Naive thymus-derived CD4-positive, alpha-beta T cell (primary cell): Measurements from ENCODE around the gene LGI2. TPM values are rescaled to one million over a fixed set of nuclear protein-coding genes. Genes with fewer than 3 reads are reported as not detected.

Experiments
- ATAC-seq: fragments of 150-1000 bp; cut with Tn5 transposase; 2 replicates; pipeline ENCODE4 v1.10.0; 2021; ENCODE audit warnings: mild to moderate bottlenecking, moderate library complexity
- CTCF ChIA-PET: fragments of 350-600 bp; sonication (Branson Sonifier 250); formaldehyde crosslinking; loops from one replicate; lab custom pipeline; 2021; ENCODE audit warnings: antibody characterized with exemption; lab: Charles Lee
- POLR2A ChIA-PET: fragments of 350-600 bp; sonication (Branson Sonifier 250); formaldehyde crosslinking; loops from one replicate; lab custom pipeline; 2021; ENCODE audit warnings: antibody characterized with exemption, inconsistent platforms; lab: Charles Lee
- DNase-seq, 9 donors: peaks; one replicate each; pipeline versions ENCODE4 v3.0.0 to v3.0.0-alpha.2; 2020 to 2022; ENCODE audit warnings: mixed read lengths in 1 of 9
- H3K27ac ChIP-seq: one replicate; pipeline ENCODE4 v1.7.0; 2013; ENCODE audit warnings: mild to moderate bottlenecking, low read depth, low read length, moderate library complexity
- H3K27me3 ChIP-seq, 2 donors: one replicate each; pipeline ENCODE4 v1.7.0; 2013; ENCODE audit warnings: low read length in 2 of 2, mild to moderate bottlenecking in 2 of 2, moderate library complexity in 2 of 2; ENCODE audit not compliant: control insufficient read depth in 2 of 2, insufficient read depth in 2 of 2
- H3K36me3 ChIP-seq, 3 experiments: 1 replicate in 2 of 3; 2 replicates in 1 of 3; pipeline ENCODE4 v1.7.0; 2013; ENCODE audit warnings: low read length in 3 of 3, mild to moderate bottlenecking in 3 of 3, moderate library complexity in 1 of 3; ENCODE audit not compliant: insufficient read depth in 3 of 3, control insufficient read depth in 2 of 3
- H3K4me1 ChIP-seq, 2 donors: one replicate each; pipeline ENCODE4 v1.7.0; 2013; ENCODE audit warnings: low read length in 2 of 2, mild to moderate bottlenecking in 2 of 2, moderate library complexity in 1 of 2; ENCODE audit not compliant: control insufficient read depth in 2 of 2, insufficient read depth in 2 of 2
- H3K4me3 ChIP-seq: 2 replicates; pipeline ENCODE4 v1.7.0; 2013; ENCODE audit warnings: mild to moderate bottlenecking, low read length
- H3K9me3 ChIP-seq, 3 experiments: 1 replicate in 2 of 3; 2 replicates in 1 of 3; pipeline ENCODE4 v1.7.0; 2013; ENCODE audit warnings: low read length in 3 of 3; ENCODE audit not compliant: control insufficient read depth in 2 of 3
- H3K27ac Mint-ChIP-seq, 9 donors: one replicate each; pipeline ENCODE4 v1.8.0; 2020 to 2022; ENCODE audit warnings: mixed read lengths in 9 of 9, mild to moderate bottlenecking in 8 of 9, moderate library complexity in 5 of 9, inconsistent platforms in 2 of 9
- H3K27me3 Mint-ChIP-seq, 5 donors: one replicate each; pipeline ENCODE4 v1.8.0; 2021 to 2022; ENCODE audit warnings: mixed read lengths in 5 of 5, mild to moderate bottlenecking in 1 of 5
- H3K36me3 Mint-ChIP-seq, 5 donors: one replicate each; pipeline ENCODE4 v1.8.0; 2020 to 2022; ENCODE audit warnings: mixed read lengths in 5 of 5, mild to moderate bottlenecking in 3 of 5, inconsistent platforms in 1 of 5
- H3K4me1 Mint-ChIP-seq, 7 donors: one replicate each; pipeline ENCODE4 v1.8.0; 2020 to 2022; ENCODE audit warnings: mixed read lengths in 7 of 7, mild to moderate bottlenecking in 3 of 7, inconsistent platforms in 1 of 7
- H3K4me3 Mint-ChIP-seq, 10 donors: one replicate each; pipeline ENCODE4 v1.8.0; 2020 to 2022; ENCODE audit warnings: mild to moderate bottlenecking in 10 of 10, mixed read lengths in 10 of 10, moderate library complexity in 6 of 10, inconsistent platforms in 2 of 10
- H3K9me3 Mint-ChIP-seq, 11 donors: one replicate each; pipeline ENCODE4 v1.8.0; 2020 to 2022; ENCODE audit warnings: mixed read lengths in 11 of 11, mild to moderate bottlenecking in 4 of 11, inconsistent platforms in 1 of 11, moderate library complexity in 1 of 11
- intact Hi-C, 2 donors: fragments of 100-400 bp; cut with micrococcal nuclease; formaldehyde crosslinking; loops; one replicate each; pipeline ENCODE4 v1.15.1; 2023
- polyA plus RNA-seq, 2 donors: library from polyadenylated mRNA; unstranded; fragments of 300-500 nt; fragmentation: Illumina TruSeq; gene quantifications; one replicate each; pipeline ENCODE4 v1.2.3, GENCODE V29; 2021
- total RNA-seq, 6 experiments: library from RNA in 5 of 6; stranded (reverse) in 5 of 6; gene quantifications; 1 replicate in 5 of 6; 2 replicates in 1 of 6; pipeline ENCODE4 v1.2.3 and lab custom pipeline; 2021 to 2026

LGI2 gene
- total and polyA plus RNA-seq, 7 experiments from 2014 or later, result not detected

- H3K27me3 ChIP-seq, result no peaks in the 10 kb centered on the region
- H3K4me1 Mint-ChIP-seq, result no peaks in the 10 kb centered on the region
- H3K36me3 ChIP-seq, result no peaks in the 10 kb centered on the region
- no peak overlapping the region for H3K4me3 ChIP-seq
- DNase-seq (no peak), ATAC-seq (no peak)
- no peaks in the 10 kb centered on the region for H3K4me1 ChIP-seq
- H3K9me3 Mint-ChIP-seq, result peaks cover 0 to 47% (median 11%) of the 10 kb centered on the region in 11 donors
- no peaks in the 10 kb centered on the region for H3K27me3 Mint-ChIP-seq
- peaks cover 0 to 5% (median 0%) of the 10 kb centered on the region in 5 donors for H3K36me3 Mint-ChIP-seq
- H3K27ac Mint-ChIP-seq, result peak overlapping the region in 1 of 9 donors; percentile 32
- ChIA-PET CTCF (no interaction called here), POLR2A (no interaction called here)
- H3K9me3 ChIP-seq, result peaks cover 0 to 8% (median 0%) of the 10 kb centered on the region in 3 experiments
- no peak overlapping the region for H3K27ac ChIP-seq
- intact Hi-C loops, result no loop called here
- no peak overlapping the region for H3K4me3 Mint-ChIP-seq
Observed at GRCh38 chr4:24966076-24966475, 64.7 kb downstream of the LGI2 start.

GRCh38 chr4:24965627-24966026 is 65.1 kb downstream of the LGI2 start:
- no peak overlapping the region for H3K27ac ChIP-seq
- CTCF ChIA-PET, result no interaction called here

GRCh38 chr4:24963277-24963676 is 67.5 kb downstream of the LGI2 start:
- Mint-ChIP-seq H3K27me3 (peaks cover 0 to 9% (median 3%) of the 10 kb centered on the region in 5 donors), H3K4me3 (no peak overlapping the region), H3K36me3 (peaks cover 0 to 5% (median 0%) of the 10 kb centered on the region in 5 donors), H3K27ac (no peak overlapping the region), H3K4me1 (no peaks in the 10 kb centered on the region), H3K9me3 (peaks cover 0 to 58% (median 15%) of the 10 kb centered on the region in 11 donors)
- ATAC-seq (no peak), DNase-seq (no peak)
- ChIA-PET CTCF (no interaction called here), POLR2A (no interaction called here)
- intact Hi-C loops, result no loop called here
- Histone ChIP-seq H3K36me3 (no peaks in the 10 kb centered on the region), H3K27ac (no peak overlapping the region), H3K4me1 (no peaks in the 10 kb centered on the region), H3K9me3 (peaks cover 0 to 8% (median 0%) of the 10 kb centered on the region in 3 experiments), H3K27me3 (no peaks in the 10 kb centered on the region), H3K4me3 (no peak overlapping the region)

More at GRCh38 chr4:24965627-24966026, 65.1 kb downstream of the LGI2 start:
- no peaks in the 10 kb centered on the region for H3K36me3 ChIP-seq
- DNase-seq (no peak), ATAC-seq (no peak)
- intact Hi-C loops, result no loop called here
- peaks cover 0 to 5% (median 0%) of the 10 kb centered on the region in 5 donors for H3K36me3 Mint-ChIP-seq
- no peak overlapping the region for H3K4me3 ChIP-seq
- H3K27me3 ChIP-seq, result no peaks in the 10 kb centered on the region
- H3K9me3 ChIP-seq, result peaks cover 0 to 8% (median 0%) of the 10 kb centered on the region in 3 experiments
- peaks cover 0 to 48% (median 11%) of the 10 kb centered on the region in 11 donors for H3K9me3 Mint-ChIP-seq
- no peak overlapping the region for H3K27ac Mint-ChIP-seq
- H3K4me3 Mint-ChIP-seq, result no peak overlapping the region
- no peaks in the 10 kb centered on the region for H3K4me1 Mint-ChIP-seq
- peaks cover 0 to 2% (median 0%) of the 10 kb centered on the region in 5 donors for H3K27me3 Mint-ChIP-seq
- POLR2A ChIA-PET, result no interaction called here
- H3K4me1 ChIP-seq, result no peaks in the 10 kb centered on the region

- ChIA-PET CTCF (no interaction called here), POLR2A (no interaction called here)
- ATAC-seq, result no peak
- peaks cover 0 to 5% (median 0%) of the 10 kb centered on the region in 3 experiments for H3K9me3 ChIP-seq
- H3K27me3 Mint-ChIP-seq, result peaks cover 0 to 17% (median 6%) of the 10 kb centered on the region in 5 donors
- H3K4me3 Mint-ChIP-seq, result no peak overlapping the region
- H3K36me3 ChIP-seq, result no peaks in the 10 kb centered on the region
- DNase-seq, result no peak
- H3K27ac ChIP-seq, result no peak overlapping the region
- no peaks in the 10 kb centered on the region for H3K4me1 ChIP-seq
- no peak overlapping the region for H3K27ac Mint-ChIP-seq
- peaks cover 0 to 5% (median 0%) of the 10 kb centered on the region in 5 donors for H3K36me3 Mint-ChIP-seq
- H3K9me3 Mint-ChIP-seq, result peaks cover 0 to 34% (median 6%) of the 10 kb centered on the region in 11 donors
- H3K4me1 Mint-ChIP-seq, result no peaks in the 10 kb centered on the region
- intact Hi-C loops, result no loop called here
- no peak overlapping the region for H3K4me3 ChIP-seq
- H3K27me3 ChIP-seq, result no peaks in the 10 kb centered on the region
Observed at GRCh38 chr4:24957886-24958285, 72.9 kb downstream of the LGI2 start.

GRCh38 chr4:24956763-24957162 is 74.0 kb downstream of the LGI2 start:
- peaks cover 0 to 19% (median 8%) of the 10 kb centered on the region in 5 donors for H3K27me3 Mint-ChIP-seq
- H3K27ac ChIP-seq, result no peak overlapping the region
- no peaks in the 10 kb centered on the region for H3K36me3 ChIP-seq
- H3K4me1 Mint-ChIP-seq, result no peaks in the 10 kb centered on the region
- ATAC-seq (no peak), DNase-seq (no peak)
- H3K27me3 ChIP-seq, result no peaks in the 10 kb centered on the region
- peaks cover 0 to 5% (median 0%) of the 10 kb centered on the region in 5 donors for H3K36me3 Mint-ChIP-seq
- ChIA-PET POLR2A (no interaction called here), CTCF (no interaction called here)
- H3K27ac Mint-ChIP-seq, result no peak overlapping the region
- no peak overlapping the region for H3K4me3 ChIP-seq
- intact Hi-C loops, result no loop called here
- H3K9me3 Mint-ChIP-seq, result peaks cover 0 to 36% (median 6%) of the 10 kb centered on the region in 11 donors
- peaks cover 0 to 5% (median 0%) of the 10 kb centered on the region in 3 experiments for H3K9me3 ChIP-seq
- no peaks in the 10 kb centered on the region for H3K4me1 ChIP-seq
- H3K4me3 Mint-ChIP-seq, result no peak overlapping the region

- no peak overlapping the region for H3K4me3 Mint-ChIP-seq
- H3K9me3 ChIP-seq, result peaks cover 0 to 5% (median 0%) of the 10 kb centered on the region in 3 experiments
- ATAC-seq (no peak), DNase-seq (no peak)
- peaks cover 0 to 5% (median 0%) of the 10 kb centered on the region in 5 donors for H3K36me3 Mint-ChIP-seq
- H3K4me1 Mint-ChIP-seq, result no peaks in the 10 kb centered on the region
- peaks cover 0 to 36% (median 7%) of the 10 kb centered on the region in 11 donors for H3K9me3 Mint-ChIP-seq
- POLR2A ChIA-PET, result no interaction called here
- CTCF ChIA-PET, result no interaction called here
- H3K27me3 ChIP-seq, result no peaks in the 10 kb centered on the region
- no peak overlapping the region for H3K27ac Mint-ChIP-seq
- H3K27me3 Mint-ChIP-seq, result peaks cover 0 to 19% (median 8%) of the 10 kb centered on the region in 5 donors
- H3K36me3 ChIP-seq, result no peaks in the 10 kb centered on the region
- H3K4me3 ChIP-seq, result no peak overlapping the region
- intact Hi-C loops, result no loop called here
- no peaks in the 10 kb centered on the region for H3K4me1 ChIP-seq
- H3K27ac ChIP-seq, result no peak overlapping the region
Observed at GRCh38 chr4:24956091-24956490, 74.7 kb downstream of the LGI2 start.

GRCh38 chr4:24952667-24953066 is 78.1 kb downstream of the LGI2 start:
- Histone ChIP-seq H3K36me3 (no peaks in the 10 kb centered on the region), H3K27me3 (no peaks in the 10 kb centered on the region)
- H3K27ac Mint-ChIP-seq, result no peak overlapping the region

More at GRCh38 chr4:24952667-24953066, 78.1 kb downstream of the LGI2 start:
- no peaks in the 10 kb centered on the region for H3K4me1 ChIP-seq
- POLR2A ChIA-PET, result no interaction called here
- H3K9me3 ChIP-seq, result peaks cover 0 to 5% (median 0%) of the 10 kb centered on the region in 3 experiments
- H3K4me1 Mint-ChIP-seq, result no peaks in the 10 kb centered on the region
- H3K27ac ChIP-seq, result no peak overlapping the region
- CTCF ChIA-PET, result no interaction called here
- ATAC-seq (no peak), DNase-seq (no peak)
- peaks cover 0 to 33% (median 7%) of the 10 kb centered on the region in 11 donors for H3K9me3 Mint-ChIP-seq
- no peak overlapping the region for H3K4me3 ChIP-seq
- no peak overlapping the region for H3K4me3 Mint-ChIP-seq
- intact Hi-C loops, result no loop called here
- peaks cover 0 to 24% (median 4%) of the 10 kb centered on the region in 5 donors for H3K27me3 Mint-ChIP-seq
- H3K36me3 Mint-ChIP-seq, result peaks cover 0 to 5% (median 0%) of the 10 kb centered on the region in 5 donors
